ENCODE data around the gene VCPKMT.

DNA sequence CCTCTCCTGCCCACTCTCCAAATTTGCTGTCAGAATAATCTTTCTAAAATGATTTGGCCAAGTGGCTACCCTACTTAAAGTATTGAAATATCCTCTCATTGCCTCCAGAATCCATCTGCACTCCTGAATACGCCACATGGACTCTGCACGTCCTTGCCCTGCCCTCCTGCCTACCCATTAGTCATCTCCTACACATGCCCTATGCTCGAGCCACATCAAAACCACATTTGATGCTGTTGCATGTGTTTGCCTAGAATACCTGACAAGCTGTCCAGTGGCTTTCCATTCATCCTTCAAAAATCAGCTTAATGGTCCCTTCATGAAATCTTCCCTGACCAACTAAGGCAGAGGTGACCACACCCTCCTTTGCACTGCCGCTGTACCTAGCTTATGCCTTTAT, 17.0 kb downstream of the VCPKMT start:
- TF ChIP-seq CTCF (conservative IDR thresholded peaks at IDR 0.05; ENCODE audit: low read length) (no peak), EZH2phosphoT487 (IDR thresholded peaks at IDR 0.05; ENCODE audit: borderline replicate concordance) (no peak)
